ENCODE results near the gene NPHP3.
"Not testable (repeated sequence)": the region's sequence is repeated elsewhere in the genome, so short reads cannot be mapped to it uniquely, and the experiment has no call there.

The NPHP3 gene

DNA sequence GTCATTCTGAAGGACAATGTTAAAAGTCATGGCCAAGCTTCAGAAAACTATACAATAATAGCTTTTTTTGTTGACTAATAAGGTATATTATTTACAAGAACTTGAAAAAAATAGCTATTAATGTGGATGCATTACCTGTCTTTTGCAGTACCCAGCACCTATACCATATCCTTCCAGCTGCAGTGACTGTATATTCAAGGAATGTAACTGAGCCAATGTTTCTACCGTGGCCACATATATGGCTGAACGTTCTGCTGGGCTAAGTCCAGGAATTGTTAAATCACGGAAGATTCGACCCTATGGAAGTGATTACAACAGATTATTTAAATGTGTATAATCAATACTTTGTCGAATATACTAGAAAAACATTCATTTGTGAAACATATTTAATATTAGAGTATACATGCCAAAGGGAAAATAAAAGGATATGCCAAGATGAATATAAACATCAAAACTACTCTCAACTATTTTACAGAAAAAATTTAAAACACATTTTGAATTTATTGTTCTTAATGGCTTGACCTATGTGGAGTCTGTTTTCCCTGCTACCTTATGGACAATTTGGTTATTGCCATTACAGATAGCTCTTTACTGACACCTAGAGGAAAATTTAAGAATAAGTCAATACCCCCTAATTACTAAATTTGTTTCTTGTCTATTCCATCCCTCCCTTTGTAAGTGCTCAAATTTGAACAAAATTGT, 80.2 kb downstream of the NPHP3 start:
- peak; percentile 73 for DNase-seq (ENCODE audit: low spot score)

- not testable (repeated sequence) for DNase-seq (ENCODE audit: low spot score)
Observed at GRCh38 chr3:132641427-132641826, 80.8 kb downstream of the NPHP3 start.

- DNase-seq (ENCODE audit: low spot score), result no peak
Observed at GRCh38 chr3:132638706-132639105, 83.5 kb downstream of the NPHP3 start.

- no peak for DNase-seq (ENCODE audit: low spot score)
Observed at GRCh38 chr3:132637590-132637989, 84.6 kb downstream of the NPHP3 start.

GRCh38 chr3:132635052-132635451, 87.2 kb downstream of the NPHP3 start:
- no peak for DNase-seq (ENCODE audit: low spot score)
